B cell (primary cell): ENCODE data around the gene AAK1.

Experiments
- CTCF ChIP-seq: fragments of 200-600 bp; IDR thresholded peaks from one replicate; pipeline ENCODE4 v1.8.0; 2022; ENCODE audit warnings: antibody characterized with exemption, mild to moderate bottlenecking
- EZH2 ChIP-seq: IDR thresholded peaks from 2 replicates; pipeline ENCODE4 v1.6.1; 2012; ENCODE audit warnings: borderline replicate concordance, low read depth, mild to moderate bottlenecking, moderate library complexity, low read length; ENCODE audit not compliant: insufficient read depth, poor library complexity, severe bottlenecking

DNA sequence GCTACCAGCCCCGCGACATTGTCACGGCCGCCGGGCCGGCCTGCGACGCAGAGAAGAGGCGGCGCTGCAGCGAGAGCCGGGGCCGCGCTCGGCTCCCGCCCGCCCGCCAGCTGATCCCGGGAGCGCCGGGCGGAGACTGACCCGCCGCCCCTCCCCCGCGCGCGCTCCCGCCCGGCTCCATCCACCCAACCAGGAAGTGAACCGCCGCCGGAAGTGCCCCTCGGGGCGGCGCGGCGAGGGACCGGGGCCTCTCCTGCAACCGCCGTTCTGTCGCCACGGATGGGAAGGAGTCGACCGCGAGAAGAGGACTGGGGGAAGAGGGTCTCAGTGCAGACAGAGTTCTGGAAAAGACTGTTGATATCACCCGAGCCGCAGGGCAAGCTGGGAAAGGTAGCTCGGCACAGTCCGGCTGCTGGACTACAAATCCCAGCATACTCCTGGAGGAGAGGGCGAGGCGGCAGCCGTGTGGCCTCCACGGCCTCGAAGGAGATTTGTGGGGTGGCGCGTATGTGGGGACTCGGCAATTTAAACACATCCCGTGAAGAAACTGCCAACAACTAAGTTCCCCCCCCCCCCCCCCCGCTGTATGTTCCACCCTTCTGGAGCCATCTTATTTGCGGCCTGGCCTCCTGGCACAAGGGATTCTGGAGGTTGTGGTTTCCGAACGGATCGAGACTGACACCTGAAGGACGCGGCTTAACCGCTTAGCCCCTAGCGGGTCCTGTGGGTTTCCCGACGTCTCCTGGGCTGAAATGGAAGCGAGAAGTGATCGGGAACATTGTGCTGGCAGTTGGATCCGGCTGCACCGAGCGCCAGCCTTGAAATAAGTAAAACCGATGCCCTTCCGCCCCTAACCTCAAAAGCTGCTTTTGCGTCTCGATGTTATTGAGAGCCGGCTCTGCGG, at the start of gene AAK1:
- TF ChIP-seq CTCF (no peak), EZH2 (no peak)
